Stimulated activated CD8-positive, alpha-beta memory T cell treated with anti-CD3 and anti-CD28 coated beads, Interleukin-12 subunit alpha, Interleukin-12 subunit beta, amount 100 ng/mL, for 4 hours (primary cell): ENCODE data around the gene OLFM4.

Experiments used
- DNase-seq: peaks from one replicate; pipeline ENCODE4 v3.0.0-alpha.2; 2020; ENCODE audit warnings: low read depth

The OLFM4 gene

DNA sequence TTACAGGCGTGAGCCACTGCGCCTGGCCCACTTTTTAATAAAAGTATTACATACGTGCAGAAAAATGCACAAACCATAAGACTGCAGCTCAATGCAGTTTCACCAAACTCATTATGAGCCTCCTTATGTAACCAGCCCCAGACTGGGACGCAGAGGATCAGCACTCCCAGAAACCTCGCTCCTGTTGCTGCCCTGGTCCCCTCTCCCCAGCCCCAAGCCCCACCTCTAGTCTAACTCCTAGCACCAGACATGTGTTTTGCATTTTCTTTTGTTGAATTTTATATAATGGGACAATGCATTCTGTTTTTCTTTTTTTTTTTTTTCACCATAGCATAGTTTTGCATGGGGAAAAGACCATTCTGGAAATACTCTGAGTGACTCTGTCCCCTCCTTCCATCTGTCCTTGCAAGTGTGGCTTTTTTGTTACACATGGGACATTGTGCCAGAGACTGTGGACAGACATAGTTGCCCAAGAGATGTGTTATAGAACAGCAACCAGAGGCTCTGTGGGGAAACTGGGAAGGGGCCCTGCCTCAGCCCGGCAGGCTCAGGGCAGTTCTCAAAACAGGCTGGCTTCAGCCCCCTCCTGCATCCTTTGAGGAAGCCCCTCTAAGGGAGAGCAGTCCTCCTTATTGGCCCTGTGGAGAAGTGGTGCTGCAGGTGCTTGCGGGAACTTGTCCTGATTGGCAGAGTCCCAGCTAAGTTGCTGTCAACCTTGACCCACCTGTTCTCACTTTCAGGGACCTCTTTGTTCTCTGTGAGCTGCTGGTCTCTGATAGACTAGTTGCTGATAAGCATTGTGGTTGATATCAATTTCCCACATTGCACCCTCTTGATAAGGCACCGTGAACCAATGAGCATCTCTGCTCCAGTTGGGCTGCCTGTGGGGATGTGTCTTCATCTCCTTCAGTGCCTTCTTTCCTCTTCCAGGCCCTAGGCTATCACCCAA, 13.8 kb upstream of the OLFM4 start:
- no peak for DNase-seq

DNA sequence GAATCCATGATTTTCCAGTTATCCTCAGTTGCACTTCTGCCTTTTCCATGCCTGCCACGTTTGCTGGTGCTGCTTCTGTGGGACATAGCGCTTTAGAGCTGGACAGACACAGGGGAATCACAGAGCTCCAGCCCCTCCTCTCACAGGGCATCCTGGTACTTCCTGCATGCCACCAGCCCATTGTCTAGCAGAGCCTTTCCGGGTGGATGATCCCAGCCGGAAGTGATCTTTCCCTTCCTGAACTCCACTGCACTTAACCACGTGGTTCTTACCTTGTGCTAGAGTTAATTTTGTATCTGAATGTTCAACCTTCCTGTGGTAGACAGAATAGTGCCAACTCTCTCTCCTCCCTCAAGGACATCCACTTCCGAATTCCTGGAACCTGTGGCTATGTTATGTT, 12.6 kb upstream of the OLFM4 start:
- no peak for DNase-seq

DNA sequence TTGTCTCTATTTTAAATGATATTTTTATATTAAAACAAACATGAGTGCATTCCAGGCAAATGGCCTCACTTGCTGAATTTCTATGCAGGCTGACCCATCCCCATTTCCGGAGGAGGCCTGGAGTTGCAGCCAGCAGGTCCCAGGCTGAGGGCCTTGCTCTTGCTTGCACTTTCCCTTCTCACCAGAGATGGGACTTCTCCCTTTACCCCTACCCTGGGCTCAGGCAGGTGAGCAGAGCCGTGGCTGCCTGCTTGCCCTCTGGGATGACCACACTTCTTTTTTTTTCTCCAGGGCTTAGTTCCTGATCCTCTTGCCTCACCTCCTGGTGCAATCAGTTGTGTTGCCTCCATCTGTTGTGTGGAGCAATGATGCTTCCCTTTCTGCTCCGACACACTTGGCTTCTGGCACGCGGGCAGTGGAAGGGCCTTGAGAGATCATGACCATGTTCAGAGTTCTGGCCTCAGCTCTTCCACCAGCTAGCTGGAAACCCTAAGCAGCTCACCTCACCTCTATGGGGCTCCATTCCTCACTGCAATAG, 11.1 kb upstream of the OLFM4 start:
- DNase-seq: no peak

DNA sequence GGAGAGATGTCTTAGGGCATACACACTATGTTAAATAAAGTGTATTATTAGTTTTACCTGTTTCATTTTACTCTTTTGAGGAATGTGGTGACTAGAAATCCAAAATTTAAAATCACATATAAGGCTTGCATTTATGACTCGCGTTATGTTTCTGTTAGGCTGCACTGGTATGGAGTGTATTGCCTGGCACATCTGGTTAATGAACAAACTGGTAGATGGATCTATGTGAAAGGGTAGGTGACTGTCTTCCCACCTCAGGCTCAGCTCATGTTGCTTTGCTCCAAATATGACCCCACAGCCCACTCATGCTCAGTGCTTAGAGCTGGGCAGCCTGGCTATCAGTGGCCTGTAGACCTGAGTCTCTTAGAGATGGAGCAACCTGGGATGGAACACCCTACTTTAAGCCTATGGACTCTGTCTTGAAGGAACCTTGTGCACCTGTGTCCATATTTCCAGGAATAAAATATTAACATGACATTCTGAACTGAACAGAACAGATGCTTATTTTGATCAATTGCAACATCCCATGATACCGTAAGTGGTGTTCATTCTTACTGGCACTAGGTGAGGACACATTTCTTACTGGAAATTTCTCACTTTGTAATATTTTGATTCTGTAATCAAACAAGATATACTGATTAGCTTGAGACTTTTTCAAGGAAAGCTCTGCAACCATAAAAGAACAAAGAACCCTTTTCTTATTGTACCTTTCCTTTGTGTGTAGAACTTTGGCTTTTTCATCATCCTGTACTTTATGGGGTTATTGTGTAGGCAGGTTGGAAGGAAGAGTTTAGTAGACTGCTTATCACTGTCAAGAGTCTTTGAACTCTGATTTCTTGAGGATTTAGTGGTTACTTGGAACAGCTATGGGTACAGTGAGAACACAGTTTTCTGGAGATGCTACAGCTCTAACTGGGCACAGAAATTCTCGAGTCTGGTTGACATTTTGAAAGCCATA, 9.6 kb upstream of the OLFM4 start:
- no peak for DNase-seq

DNA sequence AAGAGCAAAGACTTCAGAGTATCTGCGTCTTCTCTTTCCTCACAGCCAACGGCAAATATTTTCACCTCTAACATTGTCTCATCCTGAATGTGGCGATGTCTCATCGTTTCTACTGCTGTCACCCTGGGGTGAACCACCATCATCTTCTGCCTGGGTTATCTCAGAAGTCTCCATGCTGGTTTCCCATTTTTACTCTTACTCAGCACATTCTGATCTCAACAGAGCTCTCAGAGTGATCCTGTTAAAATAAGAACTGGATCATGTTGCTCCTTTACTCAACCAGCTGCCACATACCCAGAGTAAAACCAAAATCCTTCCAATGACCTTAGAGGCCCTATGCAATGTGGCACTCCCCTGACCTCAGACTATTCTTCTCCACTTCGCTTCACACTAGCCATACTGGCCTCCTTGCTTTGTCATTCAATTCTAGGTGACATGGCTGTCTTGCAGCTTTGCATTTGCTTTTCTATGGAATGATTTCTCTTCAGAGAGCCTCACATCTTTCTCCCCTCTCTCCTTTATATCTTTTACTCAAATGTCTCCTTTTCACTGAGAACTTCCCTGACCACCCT, 7.8 kb upstream of the OLFM4 start:
- no peak for DNase-seq

DNA sequence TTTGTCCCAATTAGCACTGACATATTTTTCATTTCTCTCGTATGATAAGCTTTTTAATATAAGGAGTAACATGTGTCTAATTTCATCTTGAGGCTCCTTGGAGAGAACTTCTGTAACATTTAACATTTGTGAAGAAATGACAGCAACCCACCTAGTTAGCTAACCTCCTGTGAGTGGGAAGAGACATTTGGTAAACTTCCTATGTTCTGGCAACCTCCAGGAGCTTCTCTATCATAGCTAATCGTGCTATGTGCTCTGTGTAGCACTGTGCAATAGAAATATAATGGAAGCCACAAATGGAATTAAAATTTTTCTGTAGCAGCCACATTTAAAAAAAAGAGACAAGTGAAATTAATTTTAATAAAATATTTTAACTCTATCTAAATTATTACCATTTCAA, 5.4 kb upstream of the OLFM4 start:
- no peak for DNase-seq

DNA sequence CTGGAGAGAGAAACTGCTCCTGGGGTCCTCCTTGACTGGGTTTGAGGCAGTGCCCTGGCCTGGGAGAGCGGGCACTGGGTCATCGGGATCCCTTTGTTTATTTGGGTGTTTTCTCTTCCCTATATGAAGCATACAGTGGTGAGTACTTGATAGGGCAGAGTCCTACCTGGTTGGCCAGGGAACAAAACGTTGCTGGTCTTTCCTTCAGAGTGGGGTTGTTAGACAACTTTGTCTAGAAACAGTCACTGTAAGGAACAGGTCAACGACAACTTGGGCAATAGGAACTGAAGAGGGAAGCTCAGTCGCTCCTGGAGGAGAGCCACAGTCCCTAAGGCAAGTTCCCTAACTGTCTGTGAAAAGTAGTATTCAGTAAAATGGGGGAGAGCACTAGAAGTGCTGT, 550 bp upstream of the OLFM4 start:
- DNase-seq: no peak

DNA sequence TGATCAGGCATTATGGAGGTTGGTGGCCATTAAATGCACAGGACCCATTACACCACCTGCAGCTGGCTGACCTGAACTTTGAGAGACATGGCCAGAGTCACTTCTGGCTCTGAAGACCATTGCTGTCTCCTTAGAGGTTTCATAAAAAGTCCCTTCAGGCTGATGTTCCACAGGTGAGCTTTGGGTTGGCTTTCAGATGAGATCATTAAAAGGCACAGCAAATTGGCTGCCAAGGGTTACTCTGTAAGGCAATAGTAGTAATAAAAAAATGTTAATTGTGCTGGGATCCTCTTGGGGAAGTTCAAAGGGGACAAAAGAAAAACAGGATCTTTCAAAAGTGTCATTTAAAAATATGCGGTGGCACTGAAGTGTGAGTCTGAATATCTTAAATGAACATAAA, 4.2 kb downstream of the OLFM4 start:
- DNase-seq: no peak

DNA sequence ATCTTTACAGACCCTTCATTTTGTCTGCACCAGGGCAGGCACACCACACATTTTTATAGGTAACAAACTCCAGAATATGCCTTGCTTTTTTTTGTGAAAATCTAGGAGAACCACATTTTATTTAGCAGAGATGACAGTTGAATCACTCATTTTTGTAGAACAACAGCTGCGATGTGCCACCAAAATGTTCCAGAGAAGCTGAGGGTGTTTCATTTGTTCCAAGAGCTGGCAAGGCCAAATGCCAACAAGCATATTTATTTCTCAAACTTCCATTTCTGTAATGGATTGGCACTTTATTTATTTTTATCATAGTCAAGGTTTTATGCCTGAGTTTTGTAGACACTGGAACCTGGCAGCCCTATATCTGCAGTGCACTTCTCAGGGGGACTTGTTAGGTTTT, 10.4 kb downstream of the OLFM4 start:
- no peak for DNase-seq

DNA sequence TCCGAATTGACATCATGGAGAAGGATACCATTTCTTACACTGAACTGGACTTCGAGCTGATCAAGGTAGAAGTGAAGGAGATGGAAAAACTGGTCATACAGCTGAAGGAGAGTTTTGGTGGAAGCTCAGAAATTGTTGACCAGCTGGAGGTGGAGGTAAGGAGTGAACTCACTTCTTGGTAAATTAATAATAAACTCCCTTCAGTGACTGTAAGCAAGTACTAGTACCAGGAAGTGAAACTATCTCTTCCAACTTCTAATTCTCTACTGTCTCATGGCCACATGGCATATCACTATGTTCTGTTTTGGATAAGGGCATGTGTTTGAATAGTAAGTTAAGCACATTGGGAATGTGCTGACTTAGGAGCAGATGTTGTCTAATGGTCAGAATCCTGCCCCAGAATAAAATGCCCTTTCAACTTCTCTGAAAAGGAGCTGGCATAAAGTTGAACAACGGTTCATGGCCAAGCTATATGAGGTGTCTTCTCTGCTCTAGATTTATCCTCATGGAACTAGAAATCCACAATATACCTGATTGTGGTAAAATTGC, 13.4 kb downstream of the OLFM4 start:
- no peak for DNase-seq

DNA sequence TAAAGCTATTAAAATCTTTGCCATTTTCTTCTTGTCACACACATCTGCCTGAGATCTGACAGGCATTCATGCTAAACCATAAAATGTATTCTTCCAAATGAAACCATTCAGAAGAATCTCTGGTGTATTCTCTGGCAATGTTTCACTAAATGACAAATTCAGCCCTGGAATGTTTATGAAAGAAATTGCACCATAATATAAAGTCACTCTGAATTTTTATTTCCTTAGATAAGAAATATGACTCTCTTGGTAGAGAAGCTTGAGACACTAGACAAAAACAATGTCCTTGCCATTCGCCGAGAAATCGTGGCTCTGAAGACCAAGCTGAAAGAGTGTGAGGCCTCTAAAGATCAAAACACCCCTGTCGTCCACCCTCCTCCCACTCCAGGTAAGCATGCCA, 14.3 kb downstream of the OLFM4 start:
- DNase-seq: no peak

DNA sequence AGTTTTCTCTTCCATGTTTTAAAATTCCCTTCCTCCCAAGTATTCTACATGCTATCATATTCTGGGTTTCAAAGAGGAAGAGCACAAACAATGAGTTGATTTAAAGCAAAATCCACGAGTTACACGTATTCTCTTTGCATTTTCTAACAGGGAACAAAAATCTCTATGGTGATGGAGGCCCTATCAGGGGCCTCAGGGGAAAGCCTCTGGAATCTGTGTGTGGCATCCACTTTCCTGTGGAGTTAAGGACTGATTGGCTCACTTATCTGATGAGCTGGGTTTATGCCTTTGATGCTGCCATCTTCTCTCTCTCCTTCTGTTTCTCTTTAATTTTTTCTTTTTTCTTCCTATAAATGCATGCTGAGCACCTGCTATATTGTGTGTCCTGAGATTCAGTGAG, 14.8 kb downstream of the OLFM4 start:
- DNase-seq: no peak

DNA sequence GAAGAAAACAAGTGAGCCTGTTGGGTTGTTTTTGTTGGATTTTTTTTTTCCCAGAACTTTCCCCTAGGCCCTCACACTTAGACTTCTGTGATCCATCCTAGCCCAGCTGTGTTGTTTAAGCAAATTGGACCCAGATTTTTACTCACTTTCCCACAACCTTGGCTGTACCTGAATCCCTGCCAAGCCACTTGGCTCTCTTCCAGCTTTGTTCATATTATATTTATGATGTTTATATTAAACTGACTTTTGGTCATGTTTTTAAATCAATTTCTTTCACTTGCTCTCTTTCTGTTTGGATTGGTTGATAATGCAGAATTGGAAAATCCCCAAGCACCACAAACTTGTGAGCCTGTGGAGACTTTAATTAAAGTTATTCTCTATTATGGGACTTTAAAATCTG, 16.6 kb downstream of the OLFM4 start:
- DNase-seq: no peak

DNA sequence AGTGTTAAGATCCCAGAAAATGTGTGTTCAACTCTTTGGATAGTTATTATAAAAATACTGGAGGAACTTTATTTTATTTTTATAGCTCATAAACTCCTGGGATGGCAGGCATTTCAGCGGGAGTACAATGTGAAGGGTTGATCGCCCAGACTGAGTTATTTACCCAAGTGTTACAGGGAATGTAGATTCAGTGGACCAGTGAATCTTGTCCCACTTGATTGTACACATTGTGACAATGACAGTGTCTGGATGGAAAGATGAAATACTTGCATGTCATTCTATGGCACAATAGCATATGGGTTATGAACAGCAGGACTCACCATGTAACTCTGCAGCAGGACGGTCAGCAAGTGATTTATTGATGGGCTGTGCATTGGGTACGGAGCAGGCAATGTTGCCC, 20.3 kb downstream of the OLFM4 start:
- no peak for DNase-seq

DNA sequence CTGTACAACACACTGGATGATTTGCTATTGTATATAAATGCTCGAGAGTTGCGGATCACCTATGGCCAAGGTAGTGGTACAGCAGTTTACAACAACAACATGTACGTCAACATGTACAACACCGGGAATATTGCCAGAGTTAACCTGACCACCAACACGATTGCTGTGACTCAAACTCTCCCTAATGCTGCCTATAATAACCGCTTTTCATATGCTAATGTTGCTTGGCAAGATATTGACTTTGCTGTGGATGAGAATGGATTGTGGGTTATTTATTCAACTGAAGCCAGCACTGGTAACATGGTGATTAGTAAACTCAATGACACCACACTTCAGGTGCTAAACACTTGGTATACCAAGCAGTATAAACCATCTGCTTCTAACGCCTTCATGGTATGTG, 21.5 kb downstream of the OLFM4 start:
- DNase-seq: no peak

DNA sequence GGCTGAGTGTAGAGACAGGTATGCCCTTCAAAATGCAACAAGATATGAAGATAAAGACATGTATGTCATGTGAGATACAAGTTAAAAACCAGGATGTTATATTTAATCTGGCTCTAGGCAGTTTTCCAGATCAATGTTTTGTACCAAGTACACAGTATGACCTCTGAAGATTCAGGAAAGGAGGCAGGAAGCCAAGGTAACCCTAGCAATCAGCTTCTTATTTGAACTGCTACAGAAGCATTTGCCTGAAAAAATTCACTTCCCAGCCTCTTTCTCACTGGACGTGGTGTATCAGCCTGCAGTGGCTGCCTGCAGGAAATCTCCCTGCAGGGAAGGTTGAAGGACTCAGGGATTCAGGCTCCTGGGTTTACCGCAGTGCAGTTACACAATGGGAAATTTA, 24.1 kb downstream of the OLFM4 start:
- DNase-seq: no peak

DNA sequence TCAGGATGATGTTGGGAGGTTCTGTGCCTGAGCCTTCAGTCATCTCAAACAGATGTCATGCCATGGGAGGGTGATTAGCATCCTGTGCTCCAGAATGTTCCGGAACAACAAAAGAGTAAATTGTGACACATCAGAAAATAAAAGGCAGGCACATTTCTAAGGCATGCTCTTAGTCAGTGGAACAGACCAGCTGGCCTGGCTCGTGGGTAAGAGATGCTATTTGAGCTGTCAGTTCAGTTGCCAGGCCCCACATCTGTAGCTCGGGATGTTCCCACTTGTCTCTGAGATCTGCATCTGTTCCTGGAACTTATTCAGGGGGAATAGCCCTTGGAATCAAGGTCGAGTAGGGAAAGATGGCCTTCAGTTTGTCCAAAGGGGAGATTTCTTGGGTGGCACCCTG, 26.0 kb downstream of the OLFM4 start:
- DNase-seq: no peak

DNA sequence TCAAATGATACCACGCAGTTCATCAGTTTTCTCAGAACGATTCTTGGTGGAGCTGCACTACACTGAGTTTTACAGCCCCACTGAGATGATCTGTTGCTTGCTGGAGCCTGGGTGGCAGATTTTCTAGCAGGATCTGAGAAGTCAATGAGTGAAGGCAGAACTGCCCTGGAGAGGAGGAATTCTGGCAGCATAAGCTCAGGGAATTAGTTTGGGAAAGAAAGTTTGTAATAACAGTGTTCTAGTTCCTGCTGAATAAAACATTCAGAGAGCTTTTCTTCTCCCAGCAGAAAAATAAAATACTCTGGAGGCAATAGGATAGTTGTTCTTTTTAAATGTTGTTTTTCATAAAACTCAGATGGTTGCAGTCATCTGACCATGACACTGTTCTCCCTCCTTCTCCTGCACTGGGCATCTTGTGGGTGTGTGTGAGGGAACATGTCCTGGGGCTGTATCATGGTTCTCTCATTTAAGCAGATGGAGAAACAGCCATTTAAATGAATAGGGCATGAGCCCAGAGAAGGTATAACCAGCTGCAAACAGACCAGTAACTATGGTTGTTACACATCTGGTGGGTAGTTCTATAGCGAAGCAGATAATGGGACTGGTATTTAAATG, 29.6 kb downstream of the OLFM4 start:
- DNase-seq: no peak

DNA sequence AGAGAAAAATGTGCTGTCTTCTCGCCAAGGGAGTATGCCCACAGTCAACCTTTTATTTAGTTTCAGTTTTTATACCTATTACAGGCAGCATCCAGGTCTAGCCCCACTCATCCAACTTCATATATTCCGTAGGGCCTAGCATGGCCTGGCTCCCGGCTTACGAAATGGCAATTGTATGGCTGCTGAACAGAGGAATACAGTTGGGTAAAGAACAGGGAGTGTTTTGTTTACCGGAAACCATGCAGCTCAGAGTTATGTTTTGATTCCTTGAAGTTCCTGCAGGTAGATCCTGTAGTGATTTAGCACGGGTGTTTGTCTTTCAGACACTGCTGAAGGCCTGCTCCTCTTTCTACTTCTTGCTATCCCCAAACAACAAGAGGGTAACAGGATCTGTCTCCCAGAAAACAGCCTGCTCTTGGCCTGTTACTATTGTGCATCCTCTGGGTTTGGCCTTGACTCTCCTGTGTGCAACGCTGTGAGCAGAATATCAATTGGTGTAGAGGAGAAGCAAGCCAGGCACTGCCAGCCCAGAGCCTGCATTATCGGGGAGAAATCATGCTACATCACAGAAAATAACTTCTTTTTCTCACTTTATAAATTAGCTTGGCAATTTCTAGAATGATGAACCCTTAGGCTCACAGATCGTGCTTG, 32.4 kb downstream of the OLFM4 start:
- DNase-seq: no peak

DNA sequence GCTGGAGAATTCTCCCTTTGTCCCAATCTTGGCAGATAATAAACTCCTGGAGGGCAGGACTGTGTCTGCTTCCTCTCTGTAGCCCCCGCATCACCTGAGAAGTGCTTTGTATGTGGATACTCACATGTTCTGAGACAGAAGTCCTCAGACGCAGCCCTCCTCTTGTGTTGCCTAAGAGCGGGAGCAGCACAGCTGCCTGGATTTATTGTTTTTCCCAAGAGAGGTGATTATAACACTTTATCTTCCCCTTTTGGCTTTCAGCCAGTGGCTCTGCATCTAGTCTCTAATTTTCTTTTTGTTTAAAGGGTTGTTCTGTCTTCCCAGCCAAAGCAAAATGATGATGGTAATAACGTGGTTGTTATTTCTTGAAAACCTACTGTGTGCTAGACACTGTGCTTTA, 36.1 kb downstream of the OLFM4 start:
- DNase-seq: no peak

DNA sequence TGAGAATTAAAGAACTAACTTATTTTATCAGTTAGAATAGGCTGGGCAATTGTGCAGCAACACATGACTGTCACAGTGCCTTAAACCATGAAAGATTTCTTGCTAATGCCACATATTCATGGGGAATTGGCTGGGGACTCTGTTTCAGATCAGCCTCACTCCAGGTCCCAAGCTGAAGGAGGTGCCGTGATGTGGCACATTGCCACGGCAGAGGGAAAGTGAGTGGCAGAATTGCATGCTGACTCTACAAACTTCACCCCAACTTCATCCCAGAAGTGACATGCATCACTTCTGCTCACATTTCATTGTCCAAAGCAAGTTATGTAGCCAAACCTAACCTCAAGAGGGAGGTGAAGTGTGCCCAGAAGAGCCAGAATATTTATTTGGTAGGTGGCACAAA, 37.8 kb downstream of the OLFM4 start:
- no peak for DNase-seq
